HG03064 (cell line): Measurements from ENCODE around the gene CPNE7.

Source experiments
- ATAC-seq: cut with Tn5 transposase; IDR thresholded peaks from one replicate; pipeline ENCODE4 v1.9.1; 2021; ENCODE audit warnings: low read depth; ENCODE audit not compliant: unreplicated experiment

CPNE7 gene

GRCh38 chr16:89645122-89645521 lies 69.6 kb downstream of the CPNE7 start:
- ATAC-seq, result no peak

DNA sequence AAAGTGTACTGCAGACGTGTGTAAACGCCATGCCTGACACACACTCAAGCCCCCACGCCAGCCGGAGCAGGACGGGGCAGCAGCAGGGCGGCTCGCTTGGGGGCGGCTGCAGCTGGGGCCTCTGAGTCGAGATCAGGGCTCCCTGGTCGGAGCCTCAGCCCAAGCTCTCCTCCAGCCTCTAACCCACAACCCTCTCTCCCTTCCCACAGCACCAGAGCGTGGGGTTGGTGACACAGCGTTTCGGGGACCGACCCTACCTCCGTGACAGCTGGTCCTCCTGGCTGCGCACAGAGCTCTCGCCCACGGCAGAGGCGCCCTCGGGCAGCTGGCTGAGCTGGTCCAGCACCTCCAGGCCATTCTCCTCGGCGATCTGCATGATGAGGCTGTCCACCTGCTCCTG lies 70.7 kb downstream of the CPNE7 start:
- no peak for ATAC-seq
